22Rv1 (cell line): ENCODE results near the gene AGAP1.

Source experiments
- CTCF ChIP-seq: fragments of 450-650 bp; IDR thresholded peaks from 2 replicates; pipeline ENCODE4 v1.5.1; 2017; ENCODE audit warnings: mild to moderate bottlenecking
- ZFX ChIP-seq: fragments of 450-650 bp; IDR thresholded peaks from 2 replicates; pipeline ENCODE4 v1.6.1; 2017; ENCODE audit warnings: antibody characterized with exemption, borderline replicate concordance

GRCh38 chr2:236033462-236033861, 539.6 kb downstream of the AGAP1 start:
- no peak for TF ChIP-seq CTCF
- TF ChIP-seq ZFX, result no peak
